ENCODE measurements around the gene RIBC2. TPM values are rescaled to one million over a fixed set of nuclear protein-coding genes. Genes with fewer than 3 reads are reported as not detected.

Gene RIBC2
- total and polyA plus RNA-seq, 2 of the 13 experiments (the other 11 are each of a cell fraction or from before 2014, with no cell fraction given) = 0.55 TPM; not detected in 1

DNA sequence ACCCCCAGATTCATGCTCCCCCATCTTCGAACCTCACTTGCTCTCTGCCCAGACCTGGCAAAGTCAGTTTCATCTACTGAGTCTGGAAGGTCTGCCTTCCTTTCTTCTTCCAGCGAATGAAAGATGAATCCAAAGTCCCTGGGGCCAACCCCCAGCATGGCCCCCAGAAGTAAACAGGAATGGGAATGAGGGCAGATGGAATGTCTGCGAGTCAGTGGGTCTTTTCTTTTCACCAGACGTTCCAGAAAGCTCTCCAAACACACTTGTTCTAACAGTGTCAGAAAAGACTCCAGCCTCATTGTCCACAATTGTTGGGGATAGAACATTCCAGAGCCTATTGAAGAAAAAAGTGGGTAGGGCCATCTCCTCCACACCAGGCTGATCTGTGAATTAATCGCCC, 28.6 kb downstream of the RIBC2 start (continued):
- TF ChIP-seq, protein P1, sequence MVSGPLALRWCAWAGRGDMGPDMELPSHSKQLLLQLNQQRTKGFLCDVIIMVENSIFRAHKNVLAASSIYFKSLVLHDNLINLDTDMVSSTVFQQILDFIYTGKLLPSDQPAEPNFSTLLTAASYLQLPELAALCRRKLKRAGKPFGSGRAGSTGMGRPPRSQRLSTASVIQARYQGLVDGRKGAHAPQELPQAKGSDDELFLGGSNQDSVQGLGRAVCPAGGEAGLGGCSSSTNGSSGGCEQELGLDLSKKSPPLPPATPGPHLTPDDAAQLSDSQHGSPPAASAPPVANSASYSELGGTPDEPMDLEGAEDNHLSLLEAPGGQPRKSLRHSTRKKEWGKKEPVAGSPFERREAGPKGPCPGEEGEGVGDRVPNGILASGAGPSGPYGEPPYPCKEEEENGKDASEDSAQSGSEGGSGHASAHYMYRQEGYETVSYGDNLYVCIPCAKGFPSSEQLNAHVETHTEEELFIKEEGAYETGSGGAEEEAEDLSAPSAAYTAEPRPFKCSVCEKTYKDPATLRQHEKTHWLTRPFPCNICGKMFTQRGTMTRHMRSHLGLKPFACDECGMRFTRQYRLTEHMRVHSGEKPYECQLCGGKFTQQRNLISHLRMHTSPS (CRISPR knock-in tag; IDR thresholded peaks at IDR 0.05; ENCODE audit: low read depth) = no peak
- TF ChIP-seq FOXA1 (IDR thresholded peaks at IDR 0.05) = no peak
- peak; percentile 64 for TF ChIP-seq FOXA1 (CRISPR knock-in tag; IDR thresholded peaks at IDR 0.05)
- TF ChIP-seq TGIF2 (CRISPR knock-in tag; IDR thresholded peaks at IDR 0.05) = no peak
- no peak for TF ChIP-seq SMARCE1 (IDR thresholded peaks at IDR 0.05; ENCODE audit: borderline replicate concordance)
- TF ChIP-seq CREM (IDR thresholded peaks at IDR 0.05) = peak; percentile 25; the same call in 1 of the 2 replicates
- no peak for TF ChIP-seq CREM (CRISPR knock-in tag; IDR thresholded peaks at IDR 0.05)
- TF ChIP-seq ZFAT (CRISPR knock-in tag; conservative IDR thresholded peaks at IDR 0.05) = no peak
- 0 out of 4 replicates have a peak, but pooled peaks of 1 of the 2 experiments have one; percentile 31 for TF ChIP-seq KLF16 (CRISPR knock-in tag; IDR thresholded peaks at IDR 0.05)
- TF ChIP-seq ASH2L (IDR thresholded peaks at IDR 0.05; ENCODE audit: insufficient read length, low read depth, low read length) = peak; percentile 25
- TF ChIP-seq SYNCRIP (IDR thresholded peaks at IDR 0.05; ENCODE audit: insufficient read depth, low read depth, low read length) = no peak
- no peak for TF ChIP-seq ZNF781 (CRISPR knock-in tag; IDR thresholded peaks at IDR 0.05; ENCODE audit: borderline replicate concordance, not compliant biosample characterization)
- TF ChIP-seq, protein P2, sequence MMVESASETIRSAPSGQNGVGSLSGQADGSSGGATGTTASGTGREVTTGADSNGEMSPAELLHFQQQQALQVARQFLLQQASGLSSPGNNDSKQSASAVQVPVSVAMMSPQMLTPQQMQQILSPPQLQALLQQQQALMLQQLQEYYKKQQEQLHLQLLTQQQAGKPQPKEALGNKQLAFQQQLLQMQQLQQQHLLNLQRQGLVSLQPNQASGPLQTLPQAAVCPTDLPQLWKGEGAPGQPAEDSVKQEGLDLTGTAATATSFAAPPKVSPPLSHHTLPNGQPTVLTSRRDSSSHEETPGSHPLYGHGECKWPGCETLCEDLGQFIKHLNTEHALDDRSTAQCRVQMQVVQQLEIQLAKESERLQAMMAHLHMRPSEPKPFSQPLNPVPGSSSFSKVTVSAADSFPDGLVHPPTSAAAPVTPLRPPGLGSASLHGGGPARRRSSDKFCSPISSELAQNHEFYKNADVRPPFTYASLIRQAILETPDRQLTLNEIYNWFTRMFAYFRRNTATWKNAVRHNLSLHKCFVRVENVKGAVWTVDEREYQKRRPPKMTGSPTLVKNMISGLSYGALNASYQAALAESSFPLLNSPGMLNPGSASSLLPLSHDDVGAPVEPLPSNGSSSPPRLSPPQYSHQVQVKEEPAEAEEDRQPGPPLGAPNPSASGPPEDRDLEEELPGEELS (CRISPR knock-in tag; IDR thresholded peaks at IDR 0.05) = 0 out of 2 replicates have a peak, but pooled peaks have one; percentile 11
- TF ChIP-seq ZNF709 (CRISPR knock-in tag; IDR thresholded peaks at IDR 0.05) = no peak
- no peak for TF ChIP-seq GATAD1 (CRISPR knock-in tag; IDR thresholded peaks at IDR 0.05)
- 0 out of 2 replicates have a peak, but pooled peaks have one; percentile 43 for TF ChIP-seq KDM2A (CRISPR knock-in tag; IDR thresholded peaks at IDR 0.05; ENCODE audit: borderline replicate concordance, low read depth)
- TF ChIP-seq ZNF143 (CRISPR knock-in tag; IDR thresholded peaks at IDR 0.05) = no peak
- no peak for TF ChIP-seq POLR2AphosphoS2 (IDR thresholded peaks at IDR 0.05; ENCODE audit: low read depth, low read length)
- TF ChIP-seq, protein P3, sequence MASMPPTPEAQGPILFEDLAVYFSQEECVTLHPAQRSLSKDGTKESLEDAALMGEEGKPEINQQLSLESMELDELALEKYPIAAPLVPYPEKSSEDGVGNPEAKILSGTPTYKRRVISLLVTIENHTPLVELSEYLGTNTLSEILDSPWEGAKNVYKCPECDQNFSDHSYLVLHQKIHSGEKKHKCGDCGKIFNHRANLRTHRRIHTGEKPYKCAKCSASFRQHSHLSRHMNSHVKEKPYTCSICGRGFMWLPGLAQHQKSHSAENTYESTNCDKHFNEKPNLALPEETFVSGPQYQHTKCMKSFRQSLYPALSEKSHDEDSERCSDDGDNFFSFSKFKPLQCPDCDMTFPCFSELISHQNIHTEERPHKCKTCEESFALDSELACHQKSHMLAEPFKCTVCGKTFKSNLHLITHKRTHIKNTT (CRISPR knock-in tag; IDR thresholded peaks at IDR 0.05) = no peak
- no peak for TF ChIP-seq ZNF549 (CRISPR knock-in tag; IDR thresholded peaks at IDR 0.05)
- TF ChIP-seq FOXK1 (CRISPR knock-in tag; IDR thresholded peaks at IDR 0.05; ENCODE audit: borderline replicate concordance, low read depth) = peak; percentile 55; the same call in 1 of the 2 replicates
- TF ChIP-seq, protein P4, sequence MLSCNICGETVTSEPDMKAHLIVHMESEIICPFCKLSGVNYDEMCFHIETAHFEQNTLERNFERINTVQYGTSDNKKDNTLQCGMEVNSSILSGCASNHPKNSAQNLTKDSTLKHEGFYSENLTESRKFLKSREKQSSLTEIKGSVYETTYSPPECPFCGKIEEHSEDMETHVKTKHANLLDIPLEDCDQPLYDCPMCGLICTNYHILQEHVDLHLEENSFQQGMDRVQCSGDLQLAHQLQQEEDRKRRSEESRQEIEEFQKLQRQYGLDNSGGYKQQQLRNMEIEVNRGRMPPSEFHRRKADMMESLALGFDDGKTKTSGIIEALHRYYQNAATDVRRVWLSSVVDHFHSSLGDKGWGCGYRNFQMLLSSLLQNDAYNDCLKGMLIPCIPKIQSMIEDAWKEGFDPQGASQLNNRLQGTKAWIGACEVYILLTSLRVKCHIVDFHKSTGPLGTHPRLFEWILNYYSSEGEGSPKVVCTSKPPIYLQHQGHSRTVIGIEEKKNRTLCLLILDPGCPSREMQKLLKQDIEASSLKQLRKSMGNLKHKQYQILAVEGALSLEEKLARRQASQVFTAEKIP (CRISPR knock-in tag; IDR thresholded peaks at IDR 0.05; ENCODE audit: borderline replicate concordance) = no peak
- peak; percentile 80 for TF ChIP-seq FOXA3 (CRISPR knock-in tag; IDR thresholded peaks at IDR 0.05)
- no peak for TF ChIP-seq ZNF136 (CRISPR knock-in tag; IDR thresholded peaks at IDR 0.05; ENCODE audit: low read depth)
- TF ChIP-seq ZNF234 (CRISPR knock-in tag; conservative IDR thresholded peaks at IDR 0.05) = no peak
- no peak for TF ChIP-seq RORA (CRISPR knock-in tag; IDR thresholded peaks at IDR 0.05)
- no peak for TF ChIP-seq ZNF432 (CRISPR knock-in tag; IDR thresholded peaks at IDR 0.05; ENCODE audit: borderline replicate concordance)

Measured in HepG2 (cell line).